Measurements from ENCODE around the gene PHACTR1.

GRCh38 chr6:13305288-13305687 lies 588.7 kb downstream of the PHACTR1 start:
- TF ChIP-seq CTCF (IDR thresholded peaks at IDR 0.05; ENCODE audit: insufficient read depth, low read depth, low read length) (no peak), EZH2 (IDR thresholded peaks at IDR 0.05; ENCODE audit: insufficient read depth, low read length) (no peak)

Measured in astrocyte (in vitro differentiated cells and primary cell).